Kidney tubule cell (primary cell): Measurements from ENCODE around the gene HCAR2.
"Not testable (repeated sequence)": the region's sequence is repeated elsewhere in the genome, so short reads cannot be mapped to it uniquely, and the experiment has no call there.

Experiments
- DNase-seq: peaks from one replicate; pipeline ENCODE4 v3.0.0-alpha.2; 2018; ENCODE audit warnings: low spot score

Gene HCAR2

DNA sequence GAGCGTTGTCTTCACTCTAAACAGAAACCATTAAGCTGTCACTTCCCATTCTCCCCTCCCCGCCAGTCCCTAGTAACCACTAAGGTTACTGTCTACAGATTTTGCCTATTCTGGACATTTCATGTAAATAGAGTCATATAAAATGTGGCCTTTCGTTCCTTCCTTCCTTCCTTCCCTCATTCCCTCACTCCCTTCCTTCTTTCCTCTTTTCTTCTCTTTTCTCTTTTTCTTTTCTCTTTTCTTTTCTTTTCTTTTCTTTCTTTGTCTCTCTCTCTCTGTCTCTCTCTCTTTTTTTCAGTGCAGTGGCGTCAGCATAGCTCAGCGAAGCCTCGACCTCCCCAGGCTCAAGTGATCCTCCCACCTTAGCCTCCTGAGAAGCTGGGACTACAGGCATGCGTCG, 37.8 kb downstream of the HCAR2 start:
- DNase-seq, result no peak

DNA sequence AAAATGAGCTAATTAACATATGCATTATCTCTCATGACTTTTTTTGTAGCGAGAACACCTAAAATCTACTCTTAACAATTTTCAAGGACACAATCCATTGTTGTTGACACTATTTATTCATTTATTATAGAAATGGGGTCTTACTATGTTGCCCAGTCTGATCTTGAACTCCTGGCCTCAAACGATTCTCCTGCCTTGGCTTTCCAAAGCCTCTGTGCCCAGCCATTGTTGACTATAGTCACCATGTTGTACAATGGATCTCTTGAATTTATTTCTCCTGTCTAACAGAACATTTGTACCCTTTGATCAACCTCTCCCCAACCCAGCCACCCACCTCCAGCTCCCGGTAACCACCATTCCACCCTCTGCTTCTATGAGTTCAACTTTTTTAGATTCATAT, 41.2 kb downstream of the HCAR2 start:
- no peak for DNase-seq

DNA sequence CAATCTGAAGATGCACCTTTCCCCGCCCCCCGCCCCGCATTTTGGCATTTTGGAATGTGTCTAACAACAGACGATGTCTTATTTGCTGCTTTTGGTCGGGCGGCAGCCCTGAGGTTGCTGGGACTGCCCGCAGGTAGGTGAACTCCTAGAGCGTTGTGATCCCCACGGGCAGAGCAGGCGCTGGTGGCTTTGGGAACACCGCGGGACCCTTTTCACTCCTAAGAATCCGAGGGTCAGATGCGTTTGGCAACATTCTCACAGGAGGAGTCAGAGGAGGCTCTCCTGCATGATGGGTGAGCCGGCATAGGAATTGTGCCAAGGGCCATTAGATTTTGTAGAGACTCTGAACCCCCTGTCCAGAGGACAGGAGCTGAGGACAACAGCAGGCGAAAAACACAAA, 41.9 kb downstream of the HCAR2 start:
- DNase-seq, result no peak

DNA sequence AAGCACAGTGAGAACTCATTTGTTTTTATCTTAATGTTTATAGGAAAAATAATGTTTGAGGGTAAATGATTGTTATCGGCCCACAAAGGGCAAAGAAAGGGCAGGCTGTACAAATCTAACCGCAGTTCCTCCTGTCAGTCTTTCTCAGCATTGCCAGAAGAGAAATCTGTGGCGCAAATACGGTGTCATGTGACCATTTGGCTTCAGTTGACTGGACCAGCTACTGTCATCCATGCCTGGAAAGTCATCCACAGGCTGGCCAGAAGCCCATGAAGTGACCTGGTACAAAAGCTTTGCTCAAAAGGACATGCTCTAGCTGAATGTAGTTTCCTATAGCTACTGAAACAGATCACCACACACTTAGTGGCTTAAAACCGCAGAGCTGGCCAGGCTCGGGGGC, 43.6 kb downstream of the HCAR2 start:
- peak; percentile 50 for DNase-seq

DNA sequence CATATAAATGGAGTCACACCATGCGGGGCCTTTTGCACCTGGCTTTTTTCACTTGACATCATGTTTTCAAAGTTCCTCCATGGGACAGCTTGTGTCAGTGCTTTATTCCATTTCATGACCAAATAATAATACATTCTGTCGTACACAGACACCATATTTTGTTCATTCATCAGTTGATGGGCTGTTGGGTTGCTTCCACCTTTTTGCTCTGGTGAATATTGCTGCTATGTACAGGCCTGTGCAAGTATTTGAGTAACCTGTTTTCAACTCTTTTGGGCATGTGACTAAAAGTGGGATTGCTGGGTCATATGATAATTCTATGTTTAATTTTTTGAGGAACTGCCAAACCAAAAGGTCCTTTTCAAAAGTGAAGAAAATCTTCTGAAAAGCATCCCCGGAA, 46.9 kb downstream of the HCAR2 start:
- no peak for DNase-seq

DNA sequence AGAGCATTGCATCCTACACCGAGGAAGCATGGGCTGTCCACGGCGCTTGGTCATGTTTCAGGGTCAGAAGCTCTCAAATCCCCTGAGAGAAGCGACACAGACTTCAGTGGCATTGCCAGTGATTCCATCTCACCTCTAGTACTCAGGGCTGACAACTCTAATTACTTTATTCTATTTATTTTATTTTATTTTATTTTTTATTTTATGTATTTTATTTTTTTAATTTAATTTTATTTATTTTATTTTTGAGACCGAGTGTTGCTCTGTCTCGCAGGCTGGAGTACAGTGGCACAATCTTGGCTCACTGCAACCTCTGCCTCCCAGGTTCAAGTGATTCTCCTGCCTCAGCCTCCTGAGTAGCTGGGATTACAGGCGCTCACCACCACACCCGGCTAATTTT, 49.9 kb downstream of the HCAR2 start:
- not testable (repeated sequence) for DNase-seq

DNA sequence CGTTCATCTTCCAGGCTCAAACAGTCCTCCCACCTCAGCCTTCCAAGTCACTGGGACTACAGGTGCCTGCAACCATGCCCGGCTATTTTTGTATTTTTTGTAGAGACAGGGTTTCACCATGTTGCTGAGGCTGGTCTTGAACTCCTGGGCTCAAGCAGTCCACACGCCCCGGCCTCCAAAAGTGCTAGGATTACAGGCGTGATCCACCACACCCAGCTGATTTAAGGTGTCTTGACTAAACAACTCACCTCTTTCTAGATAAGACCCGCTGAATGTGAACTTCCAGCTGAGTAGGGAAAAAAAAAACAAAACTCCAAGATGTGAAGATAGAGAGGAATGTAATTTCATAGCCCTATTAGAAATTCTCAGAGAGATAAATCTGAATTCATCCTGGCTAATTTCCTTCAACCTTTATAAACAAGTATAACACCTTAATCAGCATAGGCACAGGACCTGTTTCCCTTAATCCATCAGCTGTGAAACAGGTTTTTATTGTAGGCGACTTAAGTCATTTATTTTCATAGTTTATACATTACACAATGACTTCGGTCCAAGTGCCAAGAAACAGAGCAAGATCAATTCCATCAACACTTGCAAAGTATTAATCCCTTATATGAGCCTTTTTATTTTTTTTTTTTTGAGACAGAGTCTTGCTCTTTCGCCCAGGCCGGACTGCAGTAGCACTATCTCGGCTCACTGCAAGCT, 51.5 kb downstream of the HCAR2 start:
- no peak for DNase-seq
